Aorta (tissue), 5 donors: ENCODE measurements around the gene FBXL4. TPM values are rescaled to one million over a fixed set of nuclear protein-coding genes. Genes with fewer than 3 reads are reported as not detected.

Source experiments
- ATAC-seq: fragments of 200-7000 bp; cut with Tn5 transposase; one replicate; pipeline ENCODE4 v1.9.1; 2022; ENCODE audit warnings: moderate library complexity; ENCODE audit not compliant: low FRiP score
- DNase-seq, 2 donors: peaks; one replicate each; pipeline ENCODE4 v3.0.0-alpha.2; 2020
- H3K27ac ChIP-seq, 2 donors: one replicate each; pipeline ENCODE4 v1.5.1; 2013; ENCODE audit warnings: low read length in 2 of 2, mild to moderate bottlenecking in 2 of 2, moderate library complexity in 2 of 2, control low read depth in 1 of 2, inconsistent platforms in 1 of 2, low read depth in 1 of 2
- H3K27me3 ChIP-seq, 2 donors: one replicate each; pipeline ENCODE4 v1.6.1; 2013; ENCODE audit warnings: control low read depth in 1 of 2, low read length in 1 of 2, mild to moderate bottlenecking in 1 of 2, moderate library complexity in 1 of 2; ENCODE audit not compliant: insufficient read depth in 2 of 2, control insufficient read depth in 1 of 2
- H3K36me3 ChIP-seq, 2 donors: one replicate each; pipeline ENCODE4 v1.6.1; 2013; ENCODE audit warnings: control low read depth in 1 of 2, low read length in 1 of 2, mild to moderate bottlenecking in 1 of 2; ENCODE audit not compliant: insufficient read depth in 2 of 2, control insufficient read depth in 1 of 2
- H3K4me1 ChIP-seq, 2 donors: one replicate each; pipeline ENCODE4 v1.6.1; 2013; ENCODE audit warnings: low read length in 2 of 2, control low read depth in 1 of 2, mild to moderate bottlenecking in 1 of 2, moderate library complexity in 1 of 2; ENCODE audit not compliant: insufficient read depth in 2 of 2, control insufficient read depth in 1 of 2
- H3K4me3 ChIP-seq, 2 donors: one replicate each; pipeline ENCODE4 v1.5.1; 2013; ENCODE audit warnings: low read length in 2 of 2, control low read depth in 1 of 2, mild to moderate bottlenecking in 1 of 2
- H3K9me3 ChIP-seq: one replicate; pipeline ENCODE4 v1.6.1; 2013; ENCODE audit warnings: mild to moderate bottlenecking, low read length; ENCODE audit not compliant: control insufficient read depth
- WGBS, 2 donors: extraction: QIAGEN DNeasy Blood & Tissue Kit; methylation state at CpG; one replicate each; pipeline ENCODE4 v1.1.7; 2013; 5-methylcytosine and 5-hydroxymethylcytosine counted together
- intact Hi-C, 2 donors: fragments of 100-400 bp; cut with DNase I; formaldehyde crosslinking; loops; one replicate each; pipeline versions ENCODE4 v1.14.2 to v1.15.0; 2022
- long read RNA-seq, 2 donors: library from polyadenylated mRNA; unstranded; transcript quantifications; one replicate each; pipeline ENCODE4 v2.0.0, GENCODE V29; 2020 to 2021
- polyA plus RNA-seq, 2 donors: library from polyadenylated mRNA; stranded (reverse); fragments of 200-250 nt; gene quantifications; one replicate each; pipeline ENCODE4 v1.2.3, GENCODE V29; 2013
- total RNA-seq, 2 donors: library from RNA; stranded (reverse); fragmentation: NEBNext Ultra II Directional; extraction: Animal tissue kit (Norgen Biotek cat#: 25700); gene quantifications; one replicate each; pipeline ENCODE4 v1.2.1, GENCODE V29; 2021
- donor health status: healthy with polysubstance abuse.
- donor health status: Bipolar disorder and iron deficiency.
- donor health status: DM: no; HTN: no; CAD: no.
- donor health status: DM: no; HTN: no; CAD: no.
- donor health status: DM: yes; HTN: yes; CAD: no.

Gene FBXL4
- 10 to 100 TPM; 17.4 to 23.5 TPM for total RNA-seq
- 1 to 10 TPM; 4.5 to 6.0 TPM for polyA plus RNA-seq
- long read RNA-seq, donor 1, full-length matches to known transcripts, result 13 of 32 reads
- long read RNA-seq, donor 1, partial matches to known transcripts, result 3 of 32 reads
- long read RNA-seq, donor 1, other reads (novel, unspliced or antisense), result 16 of 32 reads
- long read RNA-seq, donor 2, full-length matches to known transcripts, result 6 of 18 reads
- long read RNA-seq, donor 2, partial matches to known transcripts, result 6 of 18 reads
- long read RNA-seq, donor 2, other reads (novel, unspliced or antisense), result 6 of 18 reads

DNA sequence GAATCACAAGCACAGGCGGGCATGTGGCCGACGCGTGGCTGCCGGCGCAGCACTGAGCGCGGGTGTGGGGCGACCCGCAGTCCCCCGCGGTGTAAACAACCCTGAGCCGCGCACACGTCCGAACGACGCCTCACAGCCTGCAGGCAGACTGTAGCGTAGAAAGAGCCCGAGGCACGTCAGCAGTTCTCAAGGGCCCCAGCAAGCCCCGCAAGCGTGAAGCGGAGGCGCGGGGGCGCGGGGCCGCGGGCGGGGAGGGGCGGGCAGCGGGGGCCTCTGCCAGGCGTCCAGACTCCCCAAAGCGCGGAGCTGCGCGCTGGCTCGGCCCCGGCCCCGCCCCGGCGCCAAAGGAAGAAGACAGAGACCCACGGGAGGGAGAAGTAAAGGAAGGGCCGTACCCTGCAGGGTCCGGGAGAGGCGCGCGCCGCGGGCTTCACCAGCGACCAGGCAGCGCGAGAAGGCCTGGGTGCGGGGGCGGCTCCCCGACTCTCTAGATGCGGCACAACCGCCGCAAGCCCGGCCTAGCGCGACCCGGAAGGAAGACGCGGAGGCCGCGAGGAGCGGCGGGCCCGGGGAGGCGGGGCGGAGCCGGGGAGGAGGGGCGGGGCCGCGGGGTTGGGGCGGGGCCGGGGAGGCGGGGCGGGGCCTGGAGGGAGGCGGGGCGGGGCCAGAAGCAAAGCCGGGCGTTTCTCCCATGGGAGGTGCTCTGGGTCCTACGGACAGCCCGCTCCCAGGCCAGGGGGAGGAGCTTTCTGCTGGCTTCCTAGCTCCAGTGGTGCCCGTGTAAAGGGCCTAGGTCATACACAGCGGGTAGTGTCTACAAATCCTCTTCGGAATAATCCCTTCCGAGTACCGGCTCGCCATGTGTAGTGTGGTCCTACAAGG is at the start of gene FBXL4:
Gene FBXL4 (minus strand): TSS at position 536 of the 882 bp plus-strand sequence. CDS start 20,958 bp downstream, outside the sequence.
- Histone ChIP-seq H3K4me1 (no peaks in the 10 kb centered on the region), H3K4me3 (peak within 1 kb of the TSS; percentile 84 to 93), H3K27me3 (no peaks in the 10 kb centered on the region), H3K36me3 (no peaks in the 10 kb centered on the region), H3K9me3 (no peaks in the 10 kb centered on the region), H3K27ac (peak within 1 kb of the TSS in 1 of 2 donors; percentile 56)
- 2 to 3% methylated on average over 57 to 93 of the region's 93 CpGs for WGBS, 2 donors
- intact Hi-C loops, result no loop called here
- DNase-seq (peak; percentile 89 to 92), ATAC-seq (peak; percentile 96)

DNA sequence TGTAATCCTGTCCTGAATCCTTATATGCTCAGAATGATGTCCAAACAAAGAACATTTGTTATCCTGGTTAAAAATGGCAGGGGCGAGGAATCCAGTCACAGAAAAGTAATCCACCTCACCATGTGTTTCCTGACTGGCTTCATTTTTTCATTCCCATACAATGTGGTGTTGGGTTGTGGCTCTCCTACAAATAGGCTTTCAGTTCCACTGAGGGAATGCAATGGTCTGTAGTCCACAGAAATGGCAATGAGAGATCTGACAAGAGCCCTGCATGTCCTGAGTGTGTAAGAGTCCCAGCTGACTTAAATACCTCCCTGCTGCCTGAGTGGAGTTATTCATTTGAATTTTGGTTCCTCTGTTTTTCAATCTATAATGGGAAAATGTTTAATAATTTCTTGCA is 47.4 kb upstream of the FBXL4 start:
- Histone ChIP-seq H3K9me3 (no peaks in the 10 kb centered on the region), H3K4me3 (no peak overlapping the region), H3K36me3 (no peaks in the 10 kb centered on the region), H3K27ac (no peak overlapping the region), H3K4me1 (no peaks in the 10 kb centered on the region), H3K27me3 (no peaks in the 10 kb centered on the region)
- ATAC-seq (no peak), DNase-seq (no peak)
- intact Hi-C loops, result no loop called here
- 88 to 94% methylated on average over 1 of the region's 1 CpG for WGBS, 2 donors

DNA sequence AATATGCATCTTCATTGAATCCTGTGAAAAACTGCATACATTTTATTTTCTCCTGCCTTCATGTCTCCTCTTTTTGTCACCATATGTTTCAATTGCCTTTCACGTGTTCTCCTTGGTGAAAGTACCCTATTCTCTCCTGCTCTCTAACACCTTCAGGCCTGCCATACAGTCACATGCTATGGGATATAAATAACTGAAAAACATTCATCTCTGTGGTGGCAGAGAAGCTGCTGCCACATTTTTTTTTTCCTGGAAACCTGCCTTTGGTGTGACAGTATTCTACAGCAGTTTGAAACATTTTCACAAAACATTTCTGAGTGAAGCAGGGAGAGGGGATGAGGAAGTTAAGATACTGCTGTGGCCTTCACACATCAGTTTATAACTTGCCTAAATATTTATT is 44.8 kb upstream of the FBXL4 start:
- H3K4me1 ChIP-seq, result no peaks in the 10 kb centered on the region
- WGBS, 2 donors, result 14 to 15% methylated on average over 1 of the region's 1 CpG
- intact Hi-C loops, result no loop called here
- ATAC-seq (no peak), DNase-seq (no peak)
- no peaks in the 10 kb centered on the region for H3K36me3 ChIP-seq
- no peak overlapping the region for H3K4me3 ChIP-seq
- H3K9me3 ChIP-seq, result no peaks in the 10 kb centered on the region
- H3K27ac ChIP-seq, result no peak overlapping the region
- H3K27me3 ChIP-seq, result no peaks in the 10 kb centered on the region

DNA sequence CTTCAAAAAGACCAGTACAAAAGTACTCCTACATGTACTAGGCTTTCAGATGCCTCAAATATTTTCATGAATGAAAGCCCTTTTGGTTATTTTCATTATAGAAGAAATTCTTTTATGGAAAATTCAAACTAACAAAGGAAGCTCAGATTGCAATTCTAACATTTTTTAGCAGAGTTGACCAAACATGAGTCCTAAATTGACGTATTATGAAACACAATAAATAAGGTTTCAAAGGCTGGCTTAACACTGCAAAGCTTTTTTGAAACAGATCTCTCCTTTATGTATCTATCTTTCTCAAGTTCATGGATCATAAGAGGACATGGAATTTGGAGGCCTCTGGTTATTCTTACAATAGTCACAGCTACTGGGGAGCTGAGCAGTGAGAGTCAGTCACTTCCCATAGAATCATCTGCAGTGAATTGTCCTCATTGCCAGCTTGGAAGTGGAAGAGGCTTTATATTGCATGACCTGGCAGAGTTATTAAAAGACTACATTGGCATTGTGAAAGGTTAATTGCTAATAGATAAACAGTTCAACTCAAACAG is 38.4 kb upstream of the FBXL4 start:
- intact Hi-C loops, result no loop called here
- Histone ChIP-seq H3K36me3 (no peaks in the 10 kb centered on the region), H3K4me3 (no peak overlapping the region), H3K27me3 (no peaks in the 10 kb centered on the region), H3K9me3 (no peaks in the 10 kb centered on the region), H3K27ac (no peak overlapping the region), H3K4me1 (no peaks in the 10 kb centered on the region)
- ATAC-seq (no peak), DNase-seq (no peak)
- 26 to 32% methylated on average over 1 of the region's 1 CpG for WGBS, 2 donors

DNA sequence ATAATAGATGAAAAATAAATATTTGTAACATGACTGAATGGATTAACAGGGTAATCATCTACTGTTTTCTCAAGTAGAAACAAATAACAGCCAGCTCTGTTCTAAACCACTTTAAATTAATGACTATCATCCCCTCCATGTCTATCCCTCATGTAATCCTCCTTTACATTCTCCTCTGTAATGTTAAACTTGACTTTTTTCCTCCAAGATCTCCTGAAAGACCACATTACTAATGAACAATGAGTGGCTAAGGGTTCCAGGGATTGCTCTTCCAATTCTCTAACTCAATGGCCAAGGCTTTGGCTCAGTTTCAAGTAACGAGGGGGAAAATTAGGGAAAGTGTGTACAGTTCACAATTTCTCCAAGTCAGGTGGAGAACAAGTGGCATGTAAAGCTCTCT is 37.6 kb upstream of the FBXL4 start:
- no peaks in the 10 kb centered on the region for H3K9me3 ChIP-seq
- no peak for DNase-seq
- no peaks in the 10 kb centered on the region for H3K36me3 ChIP-seq
- WGBS, 2 donors, result 75 to 81% methylated on average over 1 of the region's 1 CpG
- peaks cover 3 to 6% of the 10 kb centered on the region in 2 donors for H3K4me1 ChIP-seq
- intact Hi-C loops, result no loop called here
- ATAC-seq, result no peak
- no peaks in the 10 kb centered on the region for H3K27me3 ChIP-seq
- H3K4me3 ChIP-seq, result no peak overlapping the region
- no peak overlapping the region for H3K27ac ChIP-seq

DNA sequence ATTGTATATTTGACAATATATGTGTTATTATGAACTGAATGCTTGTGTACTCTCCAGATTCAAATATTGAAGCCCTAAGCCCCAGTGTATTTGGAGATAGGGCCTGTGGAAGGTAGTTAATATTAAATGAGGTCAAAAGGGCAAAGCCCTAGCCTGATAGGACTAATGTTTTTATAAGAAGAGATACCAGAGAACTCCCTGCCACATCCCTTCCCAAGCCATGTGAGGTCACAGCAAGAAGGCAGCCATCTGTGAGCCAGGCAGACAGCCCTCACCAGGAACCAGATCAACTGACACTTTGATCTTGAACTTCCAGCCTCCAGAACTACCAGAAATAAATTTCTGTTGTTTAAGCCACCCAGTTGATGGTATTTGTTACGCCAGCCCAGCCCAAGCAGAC is 36.4 kb upstream of the FBXL4 start:
- Histone ChIP-seq H3K27ac (no peak overlapping the region), H3K4me3 (no peak overlapping the region), H3K4me1 (peaks cover 3 to 9% of the 10 kb centered on the region in 2 donors), H3K9me3 (no peaks in the 10 kb centered on the region), H3K27me3 (no peaks in the 10 kb centered on the region), H3K36me3 (no peaks in the 10 kb centered on the region)
- WGBS, 2 donors, result 91 to 97% methylated on average over 1 of the region's 1 CpG
- ATAC-seq (no peak), DNase-seq (no peak)
- intact Hi-C loops, result no loop called here

DNA sequence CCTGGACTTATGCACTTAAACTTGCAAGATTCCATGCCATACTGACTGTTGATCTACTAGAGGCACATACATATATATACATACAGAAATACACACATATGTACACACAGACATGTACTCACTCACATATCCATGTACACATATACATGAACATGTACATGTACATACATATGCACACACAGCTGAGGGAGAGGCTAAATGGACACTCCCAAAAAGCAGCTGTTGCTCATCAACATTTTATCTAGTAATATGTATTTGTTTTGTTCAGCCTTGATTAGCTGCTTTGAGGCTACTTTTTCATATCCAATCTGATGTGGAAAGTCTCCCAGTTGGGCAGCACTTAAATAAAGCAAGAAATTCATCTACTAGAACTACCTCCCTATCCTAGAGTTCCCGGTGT is 33.7 kb upstream of the FBXL4 start:
- intact Hi-C loops, result no loop called here
- peaks cover 3 to 16% of the 10 kb centered on the region in 2 donors for H3K4me1 ChIP-seq
- WGBS, 2 donors, result 85 to 89% methylated on average over 1 of the region's 1 CpG
- no peak for ATAC-seq
- no peak for DNase-seq
- H3K27ac ChIP-seq, result no peak overlapping the region
- H3K36me3 ChIP-seq, result no peaks in the 10 kb centered on the region
- no peak overlapping the region for H3K4me3 ChIP-seq
- no peaks in the 10 kb centered on the region for H3K27me3 ChIP-seq
- no peaks in the 10 kb centered on the region for H3K9me3 ChIP-seq

DNA sequence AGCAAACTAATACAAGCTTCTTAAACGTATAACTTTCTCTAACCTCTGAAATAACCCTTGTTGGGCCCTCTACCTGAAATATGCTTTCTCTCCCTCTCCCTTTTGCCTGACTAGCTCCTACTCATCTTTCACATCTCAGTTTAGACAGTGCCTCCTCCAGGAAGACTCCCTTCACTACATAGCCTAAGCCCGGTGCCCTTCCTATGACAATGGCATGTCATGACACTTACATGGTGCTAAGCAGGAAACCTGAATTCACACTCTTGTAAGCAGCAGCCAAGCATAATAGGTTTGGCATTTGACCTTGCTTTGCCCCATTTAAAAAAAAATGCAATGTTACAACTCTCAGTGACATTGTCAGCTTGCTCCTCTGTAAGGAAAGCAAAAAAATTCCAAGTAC is 33.1 kb upstream of the FBXL4 start:
- Histone ChIP-seq H3K27me3 (no peaks in the 10 kb centered on the region), H3K4me1 (peaks cover 3 to 16% of the 10 kb centered on the region in 2 donors), H3K4me3 (no peak overlapping the region), H3K36me3 (no peaks in the 10 kb centered on the region), H3K9me3 (no peaks in the 10 kb centered on the region), H3K27ac (peak overlapping the region in 1 of 2 donors; percentile 33)
- intact Hi-C loops, result no loop called here
- 29 to 42% methylated on average over 2 of the region's 2 CpGs for WGBS, 2 donors
- ATAC-seq (no peak), DNase-seq (no peak)
